OCI-LY3 (cell line): ENCODE measurements around the gene LYPD6B.

ENCODE experiments used
- H2AFZ ChIP-seq: fragments of 200-600, 300-600 bp; shearing (Covaris generic); 2 replicates; pipeline ENCODE4 v1.6.0; 2014; ENCODE audit warnings: antibody characterized with exemption, low read depth, low read length
- H3K27ac ChIP-seq: fragments of 200-600, 300-600 bp; sonication (generic); 2 replicates; pipeline ENCODE4 v1.5.1; 2014; ENCODE audit warnings: mild to moderate bottlenecking, low read length, moderate library complexity, mixed read lengths
- H3K27me3 ChIP-seq: fragments of 200-600, 300-600 bp; sonication (generic); 2 replicates; pipeline ENCODE4 v1.6.1; 2014; ENCODE audit warnings: low read depth, low read length, mixed read lengths
- H3K36me3 ChIP-seq: fragments of 200-600, 300-600 bp; sonication (generic); replicated peaks from 2 replicates; pipeline ENCODE3; 2014; ENCODE audit warnings: low read depth, low read length, mixed read lengths
- H3K4me1 ChIP-seq: fragments of 300-600, 200-600 bp; sonication (generic); 2 replicates; pipeline ENCODE4 v1.6.1; 2014; ENCODE audit warnings: low read length, mixed read lengths
- H3K4me2 ChIP-seq: fragments of 200-600, 300-600 bp; sonication (generic); 2 replicates; pipeline ENCODE4 v1.6.1; 2014; ENCODE audit warnings: low read length, mixed read lengths
- H3K4me3 ChIP-seq: fragments of 300-600, 200-600 bp; sonication (generic); 2 replicates; pipeline ENCODE4 v1.5.1; 2014; ENCODE audit warnings: antibody characterized with exemption, mild to moderate bottlenecking, low read length, moderate library complexity
- H3K79me2 ChIP-seq: fragments of 300-600, 200-600 bp; shearing (Covaris generic); 2 replicates; pipeline ENCODE4 v1.6.1; 2014; ENCODE audit warnings: mild to moderate bottlenecking, low read length, mixed read lengths
- H3K9ac ChIP-seq: fragments of 300-600, 200-600 bp; shearing (Covaris generic); 2 replicates; pipeline ENCODE4 v1.6.0; 2014; ENCODE audit warnings: mild to moderate bottlenecking, low read length, moderate library complexity
- H3K9me3 ChIP-seq: fragments of 200-600, 300-600 bp; shearing (Covaris generic); 2 replicates; pipeline ENCODE4 v1.6.1; 2014; ENCODE audit warnings: low read length, mixed read lengths; ENCODE audit not compliant: insufficient read depth
- H4K20me1 ChIP-seq: fragments of 200-600, 300-600 bp; sonication (generic); 2 replicates; pipeline ENCODE4 v1.6.1; 2016; ENCODE audit warnings: low read length, mixed read lengths; ENCODE audit not compliant: insufficient read depth
- CTCF ChIP-seq: fragments of 200-600, 300-600 bp; sonication (generic); IDR thresholded peaks from 2 replicates; pipeline ENCODE4 v1.5.1; 2014; ENCODE audit warnings: antibody characterized with exemption, low read length, low read depth
- EZH2phosphoT487 ChIP-seq: fragments of 200-600 bp; shearing (Covaris generic); IDR thresholded peaks from 2 replicates; pipeline ENCODE4 v1.6.1; 2018; ENCODE audit warnings: antibody characterized with exemption, mixed run types, low read depth

Gene LYPD6B

GRCh38 chr2:149062531-149062930 lies 24.0 kb downstream of the LYPD6B start:
- Histone ChIP-seq H3K36me3 (no peaks in the 10 kb centered on the region), H3K9me3 (no peaks in the 10 kb centered on the region), H3K9ac (no peak overlapping the region), H3K27ac (no peak overlapping the region), H4K20me1 (no peaks in the 10 kb centered on the region), H3K27me3 (peaks cover 5% of the 10 kb centered on the region; the same call in 1 of the 2 replicates), H3K79me2 (no peaks in the 10 kb centered on the region), H3K4me2 (no peak overlapping the region), H3K4me3 (no peak overlapping the region), H3K4me1 (no peaks in the 10 kb centered on the region), H2AFZ (no peak overlapping the region)
- TF ChIP-seq CTCF (no peak), EZH2phosphoT487 (no peak)

GRCh38 chr2:149063177-149063576 lies 24.7 kb downstream of the LYPD6B start:
- no peak overlapping the region for H3K4me2 ChIP-seq
- H3K27me3 ChIP-seq, result peaks cover 5% of the 10 kb centered on the region; the same call in 1 of the 2 replicates
- H4K20me1 ChIP-seq, result no peaks in the 10 kb centered on the region
- H3K9me3 ChIP-seq, result no peaks in the 10 kb centered on the region
- no peak overlapping the region for H3K4me3 ChIP-seq
- no peaks in the 10 kb centered on the region for H3K36me3 ChIP-seq
- no peaks in the 10 kb centered on the region for H3K79me2 ChIP-seq
- TF ChIP-seq EZH2phosphoT487 (no peak), CTCF (no peak)
- no peak overlapping the region for H3K27ac ChIP-seq
- H3K4me1 ChIP-seq, result no peaks in the 10 kb centered on the region
- H3K9ac ChIP-seq, result no peak overlapping the region
- no peak overlapping the region for H2AFZ ChIP-seq

GRCh38 chr2:149064365-149064841 lies 25.9 kb downstream of the LYPD6B start:
- H3K4me2 ChIP-seq, result no peak overlapping the region
- peaks cover 5% of the 10 kb centered on the region; the same call in 1 of the 2 replicates for H3K27me3 ChIP-seq
- TF ChIP-seq CTCF (no peak), EZH2phosphoT487 (no peak)
- no peaks in the 10 kb centered on the region for H3K79me2 ChIP-seq
- no peak overlapping the region for H3K4me3 ChIP-seq
- H2AFZ ChIP-seq, result no peak overlapping the region
- H3K9me3 ChIP-seq, result no peaks in the 10 kb centered on the region
- no peaks in the 10 kb centered on the region for H4K20me1 ChIP-seq
- H3K36me3 ChIP-seq, result no peaks in the 10 kb centered on the region
- no peak overlapping the region for H3K9ac ChIP-seq
- no peak overlapping the region for H3K27ac ChIP-seq
- H3K4me1 ChIP-seq, result no peaks in the 10 kb centered on the region

- Histone ChIP-seq H3K27ac (no peak overlapping the region), H3K27me3 (peaks cover 5% of the 10 kb centered on the region; the same call in 1 of the 2 replicates), H3K4me2 (no peak overlapping the region), H2AFZ (no peak overlapping the region), H3K79me2 (no peaks in the 10 kb centered on the region), H4K20me1 (no peaks in the 10 kb centered on the region), H3K9me3 (no peaks in the 10 kb centered on the region), H3K36me3 (no peaks in the 10 kb centered on the region), H3K4me1 (no peaks in the 10 kb centered on the region), H3K9ac (no peak overlapping the region), H3K4me3 (no peak overlapping the region)
- TF ChIP-seq CTCF (no peak), EZH2phosphoT487 (no peak)
Observed at GRCh38 chr2:149064856-149065630, 26.5 kb downstream of the LYPD6B start.
